ENCODE measurements around the gene AP2A1. TPM values are rescaled to one million over a fixed set of nuclear protein-coding genes. Genes with fewer than 3 reads are reported as not detected.

AP2A1 gene
- total RNA-seq (2016; rRNA removed; fragmentation: Illumina TruSeq; extraction: Trizol), result 21.8 and 22.7 TPM in 2 replicates
- total RNA-seq (2016; cell fraction: cytosol; rRNA removed; fragmentation: Illumina TruSeq; extraction: Trizol; ENCODE audit: low read depth), result 9.5 and 10.1 TPM in 2 replicates
- 19.1 and 23.8 TPM in 2 replicates for total RNA-seq (2016; cell fraction: insoluble cytoplasmic fraction; rRNA removed; fragmentation: Illumina TruSeq; extraction: Trizol)
- total RNA-seq (2016; cell fraction: membrane; rRNA removed; fragmentation: Illumina TruSeq; extraction: Trizol), result 19.2 and 20.5 TPM in 2 replicates
- total RNA-seq (2016; cell fraction: nucleus; rRNA removed; fragmentation: Illumina TruSeq; extraction: Trizol), result 16.2 and 20.1 TPM in 2 replicates
- 39.7 and 49.9 TPM in 2 replicates for polyA plus RNA-seq (2011; rRNA removed)
- 30.4 and 48.4 TPM in 2 replicates for polyA plus RNA-seq (2011; cell fraction: cytosol; rRNA removed)
- 84.4 and 99.0 TPM in 2 replicates for polyA plus RNA-seq (2011; cell fraction: nucleus; rRNA removed)
- polyA plus RNA-seq (2012), result 35.2 and 42.3 TPM in 2 replicates
- 6.6 and 7.7 TPM in 2 replicates for polyA plus RNA-seq (2016; cell fraction: cytosol; fragmentation: Illumina TruSeq; extraction: Trizol; ENCODE audit: low read depth)
- 24.6 and 33.0 TPM in 2 replicates for polyA plus RNA-seq (2016; cell fraction: insoluble cytoplasmic fraction; fragmentation: Illumina TruSeq; extraction: Trizol; ENCODE audit: low read depth)
- polyA plus RNA-seq (2016; cell fraction: membrane; fragmentation: Illumina TruSeq; extraction: Trizol; ENCODE audit: low read depth), result 13.4 and 16.8 TPM in 2 replicates
- 38.5 and 39.3 TPM in 2 replicates for polyA plus RNA-seq (2016; cell fraction: nucleus; fragmentation: Illumina TruSeq; extraction: Trizol; ENCODE audit: insufficient read depth, low read depth)
- 97.4 and 189 TPM in 2 replicates for polyA minus RNA-seq (2011; rRNA and poly(A)+ RNA removed; ENCODE audit: low replicate concordance)
- 53.7 and 56.5 TPM in 2 replicates for polyA minus RNA-seq (2011; cell fraction: cytosol; rRNA and poly(A)+ RNA removed)
- 24.7 and 29.2 TPM in 2 replicates for polyA minus RNA-seq (2011; cell fraction: nucleus; rRNA and poly(A)+ RNA removed)
- percentile 49 among the genes with signal in this experiment for Bru-seq, nascent RNA
- BruChase-seq, experiment 1, labeled RNA remaining after a 6-hour chase, result percentile 64 among the genes with signal in this experiment
- percentile 56 among the genes with signal in this experiment for BruChase-seq, experiment 2, labeled RNA remaining after a 2-hour chase
- long read RNA-seq, experiment 1, transcript AP2A1-201 (23 exons, 3,388 nt), result major isoform, 5 of 13 reads
- long read RNA-seq, experiment 1, partial matches to known transcripts, result 8 of 13 reads
- long read RNA-seq, experiment 1, other reads (novel, unspliced or antisense), result 0 of 13 reads
- long read RNA-seq, experiment 2, transcript AP2A1-201 (23 exons, 3,388 nt), result major isoform, 81 of 167 reads
- long read RNA-seq, experiment 2, transcript AP2A1-208 (1 exons, 2,238 nt), result minor isoform, 8 of 167 reads
- long read RNA-seq, experiment 2, partial matches to known transcripts, result 60 of 167 reads
- long read RNA-seq, experiment 2, other reads (novel, unspliced or antisense), result 18 of 167 reads

- no TSS peak for BruUV-seq (replicated peaks)
- peak within 1 kb of the TSS; percentile 88 to 96 (median 95) for H3K4me3 ChIP-seq (replicated peaks in 1 of 3; ENCODE audit: insufficient read depth in 1 of 3, low read depth in 2 of 3, low read length in 3 of 3)
- intact Hi-C loops (cut with micrococcal nuclease; ENCODE audit: unreplicated experiment), result loop anchor here (10.0 kb wide), 1 partner anchor 48 kb away; the partner anchor contains the start of genes FUZ and MED25
- FAIRE-seq (no peak), ATAC-seq (no peak), DNase-seq (ENCODE audit: low spot score) (no peak)
- H3K27ac ChIP-seq (ENCODE audit: extremely low read length, insufficient read depth, low read length), result peak within 1 kb of the TSS; percentile 93
- peak within 1 kb of the TSS; percentile 79 for H3K9ac ChIP-seq (ENCODE audit: insufficient read depth, low read depth, low read length)
- POLR2A ChIA-PET, result interaction anchor here (0.7 to 2.4 kb wide), 8 partner anchors 13 to 427 kb away, joined by 3 to 10 read pairs (median 4); partner anchors contain the start of genes AKT1S1, PRMT1, RPS11 and TBC1D17
- H3K9me3 ChIP-seq (ENCODE audit: low read length), result no peaks in the 10 kb centered on the region
- H3K79me2 ChIP-seq (ENCODE audit: insufficient read depth, low read length), result peaks cover 17% of the 10 kb centered on the region
- H3K4me1 ChIP-seq (ENCODE audit: insufficient read depth, low read length), result peaks cover 59% of the 10 kb centered on the region
- peak within 1 kb of the TSS; percentile 77 for H2AFZ ChIP-seq (ENCODE audit: low read length)
- H3K36me3 ChIP-seq (replicated peaks in 1 of 2; ENCODE audit: control insufficient read depth in 1 of 2, insufficient read depth in 2 of 2, low read length in 2 of 2), result no peaks in the 10 kb centered on the region
- peak within 1 kb of the TSS; percentile 97 for H3K4me2 ChIP-seq (ENCODE audit: low read depth, low read length)
- in situ Hi-C loops (cut with HindIII; ENCODE audit: extremely low pct_ligation_motif_present, low pct_unique_long_range_greater_than_20kb), result no loop called here
- CTCF ChIA-PET (ENCODE audit: low intra/inter-chr PET ratio, low total read pairs), result no interaction called here
- H3K27me3 ChIP-seq (ENCODE audit: control insufficient read depth in 1 of 2, insufficient read depth in 2 of 2, low read length in 2 of 2), result no peaks in the 10 kb centered on the region; a peak in 1 of 5 replicates
- H4K20me1 ChIP-seq (ENCODE audit: insufficient read depth, low read length), result no peaks in the 10 kb centered on the region
- WGBS (ENCODE audit: low lambda C conversion rate), result 1% methylated on average over 13 of the region's 38 CpGs
- TF ChIP-seq ZNF280B (CRISPR knock-in tag; IDR thresholded peaks at IDR 0.05; ENCODE audit: borderline replicate concordance) (no peak), ZNF746 (CRISPR knock-in tag; IDR thresholded peaks at IDR 0.05) (0 out of 2 replicates have a peak, but pooled peaks have one; percentile 36), TBX3 (IDR thresholded peaks at IDR 0.05; ENCODE audit: borderline replicate concordance) (no peak), CEBPB (IDR thresholded peaks at IDR 0.05; ENCODE audit: borderline replicate concordance, low read depth, low read length) (no peak), CENPT (CRISPR knock-in tag; IDR thresholded peaks at IDR 0.05; ENCODE audit: low read depth) (no peak), RNF2 (conservative IDR thresholded peaks at IDR 0.05; ENCODE audit: low read depth) (no peak), ZUFSP (CRISPR knock-in tag; IDR thresholded peaks at IDR 0.05; ENCODE audit: borderline replicate concordance) (no peak), ZNF703 (CRISPR knock-in tag; IDR thresholded peaks at IDR 0.05; ENCODE audit: borderline replicate concordance) (no peak), SALL1 (CRISPR knock-in tag; IDR thresholded peaks at IDR 0.05) (peak; percentile 34; the same call in 1 of the 2 replicates), ZBTB7A (CRISPR knock-in tag; IDR thresholded peaks at IDR 0.05) (no peak), LBX2 (CRISPR knock-in tag; IDR thresholded peaks at IDR 0.05; ENCODE audit: borderline replicate concordance) (no peak), RBFOX2 (IDR thresholded peaks at IDR 0.05; ENCODE audit: low read depth, low read length) (peak; percentile 57; the same call in 1 of the 2 replicates), CTCF (CRISPR knock-in tag; IDR thresholded peaks at IDR 0.05) (no peak)
Observed at GRCh38 chr19:49766930-49767299, at the start of gene AP2A1. TSS of gene AP2A1 (plus strand) at chr19:49767001. CDS start at chr19:49767134, 133 bp downstream.
